ENCODE data around the gene SPRYD3. TPM values are rescaled to one million over a fixed set of nuclear protein-coding genes. Genes with fewer than 3 reads are reported as not detected.
"Not testable (repeated sequence)": the region's sequence is repeated elsewhere in the genome, so short reads cannot be mapped to it uniquely, and the experiment has no call there.

Gene SPRYD3
- total RNA-seq, 4 donors from 2014 or later, result 10.1 to 27.0 (median 21.9) TPM

- intact Hi-C loops (cut with DNase I; ENCODE audit: low total_unique reads), result no loop called here
- in situ Hi-C loops (cut with MboI; ENCODE audit: low pct_ligation_motif_present in 1 of 4, low pct_unique_long_range_greater_than_20kb in 1 of 4, low sequenced_read_pairs in 3 of 4), result no loop called here
- Histone ChIP-seq H3K9me3 (no peaks in the 10 kb centered on the region), H3K27me3 (no peaks in the 10 kb centered on the region), H3K4me1 (peaks cover 0 to 20% (median 6%) of the 10 kb centered on the region in 4 donors), H3K36me3 (peaks cover 0 to 73% (median 37%) of the 10 kb centered on the region in 4 donors), H3K27ac (no peak overlapping the region), H3K4me3 (no peak overlapping the region)
- no peak for DNase-seq
- 53 to 79% methylated on average over 8 of the region's 8 CpGs for WGBS, 2 donors (ENCODE audit: low coverage in 1 of 2)
- TF ChIP-seq POLR2A (IDR thresholded peaks at IDR 0.05), result no peak
- TF ChIP-seq CTCF (IDR thresholded peaks at IDR 0.05), result no peak
- TF ChIP-seq POLR2AphosphoS5 (IDR thresholded peaks at IDR 0.05), result no peak
- no peak for TF ChIP-seq EP300 (IDR thresholded peaks at IDR 0.05; ENCODE audit: low read depth)
These were observed 44.7 kb downstream of the SPRYD3 start for GRCh38 chr12:53034459-53034858.

- H3K36me3 ChIP-seq, result peaks cover 0 to 73% (median 37%) of the 10 kb centered on the region in 4 donors
- DNase-seq; H3K9me3 ChIP-seq; intact Hi-C loops (cut with DNase I; ENCODE audit: low total_unique reads); H3K4me3 ChIP-seq; in situ Hi-C loops (cut with MboI; ENCODE audit: low pct_ligation_motif_present in 1 of 4, low pct_unique_long_range_greater_than_20kb in 1 of 4, low sequenced_read_pairs in 3 of 4); H3K27ac ChIP-seq; H3K27me3 ChIP-seq: not testable (repeated sequence)
- 86 to 87% methylated on average over 7 to 10 of the region's 10 CpGs for WGBS, 2 donors (ENCODE audit: low coverage in 1 of 2)
- H3K4me1 ChIP-seq, result peaks cover 0 to 16% (median 5%) of the 10 kb centered on the region in 4 donors
These were observed 45.4 kb downstream of the SPRYD3 start for GRCh38 chr12:53033832-53034231.

DNA sequence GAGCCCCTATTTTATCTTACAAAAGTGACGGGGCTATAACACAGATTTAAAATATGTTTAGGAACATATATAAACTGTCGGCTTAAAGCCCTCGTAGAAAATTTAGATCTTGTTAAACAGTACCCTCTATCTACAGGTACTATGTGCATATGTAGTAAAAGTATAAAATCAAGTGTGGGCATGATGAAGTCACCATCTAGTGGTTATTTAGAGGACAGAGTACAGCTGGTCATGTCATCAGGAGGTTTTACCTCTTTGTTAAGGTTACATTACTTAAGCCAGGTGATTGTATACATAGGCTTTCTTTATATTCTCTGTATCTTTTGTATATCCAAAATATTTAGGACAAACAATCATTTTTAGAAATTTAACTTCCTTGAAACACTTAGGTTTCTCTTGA is 47.6 kb downstream of the SPRYD3 start:
- 49 to 58% methylated on average over 3 of the region's 3 CpGs for WGBS, 2 donors (ENCODE audit: low coverage in 1 of 2)
- no peaks in the 10 kb centered on the region for H3K27me3 ChIP-seq
- intact Hi-C loops (cut with DNase I; ENCODE audit: low total_unique reads) (no loop called here), in situ Hi-C loops (cut with MboI; ENCODE audit: low pct_ligation_motif_present in 1 of 4, low pct_unique_long_range_greater_than_20kb in 1 of 4, low sequenced_read_pairs in 3 of 4) (no loop called here)
- DNase-seq, result no peak
- peaks cover 0 to 7% (median 0%) of the 10 kb centered on the region in 4 donors for H3K4me1 ChIP-seq
- no peak overlapping the region for H3K4me3 ChIP-seq
- H3K9me3 ChIP-seq, result no peaks in the 10 kb centered on the region
- H3K36me3 ChIP-seq, result peaks cover 0 to 71% (median 32%) of the 10 kb centered on the region in 4 donors
- TF ChIP-seq CTCF (IDR thresholded peaks at IDR 0.05) (peak in 2 of 5 experiments; percentile 19 to 21), EP300 (IDR thresholded peaks at IDR 0.05; ENCODE audit: low read depth) (no peak)
- peak overlapping the region in 3 of 4 donors; percentile 4 to 31 (median 16) for H3K27ac ChIP-seq

GRCh38 chr12:53027014-53027413 is 52.2 kb downstream of the SPRYD3 start:
- H3K27ac ChIP-seq; H3K4me3 ChIP-seq; H3K27me3 ChIP-seq; DNase-seq; H3K9me3 ChIP-seq; intact Hi-C loops (cut with DNase I; ENCODE audit: low total_unique reads); H3K4me1 ChIP-seq; in situ Hi-C loops (cut with MboI; ENCODE audit: low pct_ligation_motif_present in 1 of 4, low pct_unique_long_range_greater_than_20kb in 1 of 4, low sequenced_read_pairs in 3 of 4): not testable (repeated sequence)
- WGBS, 2 donors (ENCODE audit: low coverage in 1 of 2), result 79 to 88% methylated on average over 6 to 11 of the region's 13 CpGs
- H3K36me3 ChIP-seq, result peaks cover 0 to 83% (median 39%) of the 10 kb centered on the region in 4 donors

- 79% methylated on average over 3 of the region's 3 CpGs for WGBS, 2 donors (ENCODE audit: low coverage in 1 of 2)
- H3K27ac ChIP-seq, result no peak overlapping the region
- intact Hi-C loops (cut with DNase I; ENCODE audit: low total_unique reads) (no loop called here), in situ Hi-C loops (cut with MboI; ENCODE audit: low pct_ligation_motif_present in 1 of 4, low pct_unique_long_range_greater_than_20kb in 1 of 4, low sequenced_read_pairs in 3 of 4) (no loop called here)
- no peak for DNase-seq
- H3K9me3 ChIP-seq, result no peaks in the 10 kb centered on the region
- no peaks in the 10 kb centered on the region for H3K4me1 ChIP-seq
- no peak overlapping the region for H3K4me3 ChIP-seq
- H3K27me3 ChIP-seq, result no peaks in the 10 kb centered on the region
- H3K36me3 ChIP-seq, result peaks cover 0 to 90% (median 42%) of the 10 kb centered on the region in 4 donors
- no peak for TF ChIP-seq POLR2A (IDR thresholded peaks at IDR 0.05)
- TF ChIP-seq POLR2AphosphoS5 (IDR thresholded peaks at IDR 0.05), result no peak
- TF ChIP-seq EP300 (IDR thresholded peaks at IDR 0.05; ENCODE audit: low read depth), result no peak
- no peak for TF ChIP-seq CTCF (IDR thresholded peaks at IDR 0.05)
These were observed 53.9 kb downstream of the SPRYD3 start for GRCh38 chr12:53025250-53025649.

All from transverse colon (tissue), 4 donors.